PC-3 (cell line): ENCODE measurements around the gene MEF2B. TPM values are rescaled to one million over a fixed set of nuclear protein-coding genes. Genes with fewer than 3 reads are reported as not detected.

Experiments
- ATAC-seq: fragments of 200-7000 bp; cut with Tn5 transposase; 2 replicates; pipeline ENCODE4 v1.9.1; 2020; ENCODE audit warnings: mild to moderate bottlenecking, moderate library complexity
- BruUV-seq: library from RNA; stranded (reverse); fragments of 400-500 nt; replicated peaks from 2 replicates; lab custom pipeline; 2021; lab: Mats Ljungman, UMichigan
- CTCF ChIA-PET: fragments of 300-600 bp; sonication (Branson Sonifier 250); formaldehyde crosslinking; loops from one replicate; lab custom pipeline; 2022; ENCODE audit warnings: antibody characterized with exemption; lab: Charles Lee
- POLR2A ChIA-PET: fragments of 300-600 bp; sonication (Branson Sonifier 250); formaldehyde crosslinking; loops from one replicate; lab custom pipeline; 2022; ENCODE audit warnings: antibody characterized with exemption; ENCODE audit not compliant: unreplicated experiment; lab: Charles Lee
- DNase-seq: peaks from one replicate; pipeline ENCODE4 v3.0.0-alpha.2; 2015
- H2AFZ ChIP-seq: fragments of 300-600 bp; sonication (generic); 2 replicates; pipeline ENCODE4 v1.6.0; 2016; ENCODE audit warnings: antibody characterized with exemption, low read length
- H3F3A ChIP-seq: fragments of 300-600 bp; sonication (generic); one replicate; pipeline ENCODE4 v1.6.0; 2017; ENCODE audit warnings: antibody characterized with exemption, low read length, control low read depth, mild to moderate bottlenecking; ENCODE audit not compliant: unreplicated experiment
- H3K27ac ChIP-seq: fragments of 300-600 bp; sonication (generic); 2 replicates; pipeline ENCODE4 v1.5.1; 2016; ENCODE audit warnings: mild to moderate bottlenecking, low read length
- H3K27me3 ChIP-seq: fragments of 300-600 bp; sonication (generic); 2 replicates; pipeline ENCODE4 v1.6.1; 2016; ENCODE audit warnings: low read length, mixed read lengths
- H3K36me3 ChIP-seq: fragments of 300-600 bp; sonication (generic); 2 replicates; pipeline ENCODE4 v1.6.1; 2016; ENCODE audit warnings: low read depth, mixed run types, low read length, mixed read lengths
- H3K4me1 ChIP-seq: fragments of 300-600 bp; sonication (generic); 2 replicates; pipeline ENCODE4 v1.5.1; 2016; ENCODE audit warnings: low read length; ENCODE audit not compliant: insufficient read depth
- H3K4me2 ChIP-seq: fragments of 300-600 bp; sonication (generic); 2 replicates; pipeline ENCODE4 v1.6.0; 2016; ENCODE audit warnings: low read length
- H3K4me3 ChIP-seq: fragments of 300-600 bp; sonication (generic); 2 replicates; pipeline ENCODE4 v1.5.1; 2016; ENCODE audit warnings: mild to moderate bottlenecking, low read length, mixed read lengths
- H3K79me2 ChIP-seq: fragments of 300-600 bp; sonication (generic); 2 replicates; pipeline ENCODE4 v1.6.1; 2017; ENCODE audit warnings: low read length, mixed read lengths
- H3K9ac ChIP-seq: fragments of 300-600 bp; sonication (generic); 2 replicates; pipeline ENCODE4 v1.6.0; 2016; ENCODE audit warnings: mild to moderate bottlenecking, low read length
- H3K9me2 ChIP-seq: fragments of 300-600 bp; sonication (generic); replicated peaks from 2 replicates; pipeline ENCODE4 v1.6.1; 2016; ENCODE audit warnings: mixed run types, low read length, mixed read lengths
- H3K9me3 ChIP-seq: fragments of 300-600 bp; sonication (generic); 2 replicates; pipeline ENCODE4 v1.6.1; 2016; ENCODE audit warnings: low read length, mixed read lengths
- H4K20me1 ChIP-seq: fragments of 300-600 bp; sonication (generic); 2 replicates; pipeline ENCODE4 v1.6.1; 2016; ENCODE audit warnings: low read length, mixed read lengths
- CTCF ChIP-seq: fragments of 300-600 bp; sonication (generic); conservative IDR thresholded peaks from 2 replicates; pipeline ENCODE4 v1.5.1; 2017; ENCODE audit warnings: antibody characterized with exemption, low read depth, mild to moderate bottlenecking, low read length
- EZH2 ChIP-seq: fragments of 300-600 bp; sonication (generic); IDR thresholded peaks from one replicate; pipeline ENCODE4 v1.6.1; 2017; ENCODE audit warnings: antibody characterized with exemption, mild to moderate bottlenecking, low read length; ENCODE audit not compliant: unreplicated experiment
- EZH2phosphoT487 ChIP-seq: fragments of 300-600 bp; sonication (generic); IDR thresholded peaks from 2 replicates; pipeline ENCODE4 v1.6.1; 2018; ENCODE audit warnings: mild to moderate bottlenecking, antibody characterized with exemption, low read length, borderline replicate concordance
- intact Hi-C: fragments of 100-400 bp; cut with micrococcal nuclease; formaldehyde crosslinking; loops from 2 replicates; pipeline ENCODE4 v1.9.0; 2023
- total RNA-seq: library from RNA; depleted of rRNA; stranded (reverse); fragments of >200 nt; gene quantifications from 2 replicates; pipeline ENCODE4 v1.2.3, GENCODE V29; 2014

The MEF2B gene
- total RNA-seq, 1 experiment from 2014 or later, result 0.22 TPM

GRCh38 chr19:19126102-19126501 lies 44.0 kb downstream of the MEF2B start:
- H3K9me3 ChIP-seq, result no peaks in the 10 kb centered on the region; the same call in 1 of the 2 replicates
- no peak for DNase-seq
- H3K9ac ChIP-seq, result no peak overlapping the region
- no peaks in the 10 kb centered on the region for H4K20me1 ChIP-seq
- H3K4me3 ChIP-seq, result no peak overlapping the region
- H3K27ac ChIP-seq, result no peak overlapping the region
- CTCF ChIA-PET, result no interaction called here
- H3K4me1 ChIP-seq, result no peaks in the 10 kb centered on the region
- POLR2A ChIA-PET, result no interaction called here
- no peaks in the 10 kb centered on the region for H3K79me2 ChIP-seq
- TF ChIP-seq CTCF, result no peak
- no peak for TF ChIP-seq EZH2phosphoT487
- TF ChIP-seq EZH2, result no peak
- H3K9me2 ChIP-seq, result no peaks in the 10 kb centered on the region
- no peak overlapping the region for H2AFZ ChIP-seq
- no peak for ATAC-seq
- no TSS peak for BruUV-seq
- no peaks in the 10 kb centered on the region for H3F3A ChIP-seq
- H3K27me3 ChIP-seq, result no peaks in the 10 kb centered on the region
- 0 out of 2 replicates have a peak, but pooled peaks cover 10% of the 10 kb centered on the region for H3K36me3 ChIP-seq
- H3K4me2 ChIP-seq, result no peak overlapping the region
- intact Hi-C loops, result no loop called here

- H3K27ac ChIP-seq, result no peak overlapping the region
- no peaks in the 10 kb centered on the region for H3K4me1 ChIP-seq
- H4K20me1 ChIP-seq, result no peaks in the 10 kb centered on the region
- BruUV-seq, result no TSS peak
- no peak overlapping the region for H3K4me2 ChIP-seq
- H3K9me3 ChIP-seq, result no peaks in the 10 kb centered on the region; the same call in 1 of the 2 replicates
- DNase-seq, result no peak
- POLR2A ChIA-PET, result no interaction called here
- no peaks in the 10 kb centered on the region for H3K79me2 ChIP-seq
- H2AFZ ChIP-seq, result no peak overlapping the region
- no peaks in the 10 kb centered on the region for H3K9me2 ChIP-seq
- H3F3A ChIP-seq, result no peaks in the 10 kb centered on the region
- TF ChIP-seq EZH2phosphoT487 (no peak), CTCF (no peak), EZH2 (no peak)
- ATAC-seq, result no peak
- CTCF ChIA-PET, result no interaction called here
- 0 out of 2 replicates have a peak, but pooled peaks cover 10% of the 10 kb centered on the region for H3K36me3 ChIP-seq
- intact Hi-C loops, result no loop called here
- no peaks in the 10 kb centered on the region for H3K27me3 ChIP-seq
- no peak overlapping the region for H3K4me3 ChIP-seq
- no peak overlapping the region for H3K9ac ChIP-seq
Observed at GRCh38 chr19:19123386-19123785, 46.7 kb downstream of the MEF2B start.

- CTCF ChIA-PET, result no interaction called here
- Histone ChIP-seq H4K20me1 (no peaks in the 10 kb centered on the region), H3K36me3 (0 out of 2 replicates have a peak, but pooled peaks cover 10% of the 10 kb centered on the region), H3K27me3 (no peaks in the 10 kb centered on the region), H3F3A (no peaks in the 10 kb centered on the region), H3K9me3 (no peaks in the 10 kb centered on the region; the same call in 1 of the 2 replicates), H3K9ac (no peak overlapping the region), H3K79me2 (no peaks in the 10 kb centered on the region), H3K4me2 (no peak overlapping the region), H3K27ac (no peak overlapping the region), H3K4me3 (no peak overlapping the region), H2AFZ (no peak overlapping the region), H3K9me2 (no peaks in the 10 kb centered on the region), H3K4me1 (no peaks in the 10 kb centered on the region)
- BruUV-seq, result no TSS peak
- DNase-seq (no peak), ATAC-seq (no peak)
- TF ChIP-seq EZH2, result no peak
- no peak for TF ChIP-seq CTCF
- no peak for TF ChIP-seq EZH2phosphoT487
- intact Hi-C loops, result no loop called here
- POLR2A ChIA-PET, result no interaction called here
Observed at GRCh38 chr19:19122902-19123301, 47.2 kb downstream of the MEF2B start.
